ENCODE data around the gene DCLK2.

DNA sequence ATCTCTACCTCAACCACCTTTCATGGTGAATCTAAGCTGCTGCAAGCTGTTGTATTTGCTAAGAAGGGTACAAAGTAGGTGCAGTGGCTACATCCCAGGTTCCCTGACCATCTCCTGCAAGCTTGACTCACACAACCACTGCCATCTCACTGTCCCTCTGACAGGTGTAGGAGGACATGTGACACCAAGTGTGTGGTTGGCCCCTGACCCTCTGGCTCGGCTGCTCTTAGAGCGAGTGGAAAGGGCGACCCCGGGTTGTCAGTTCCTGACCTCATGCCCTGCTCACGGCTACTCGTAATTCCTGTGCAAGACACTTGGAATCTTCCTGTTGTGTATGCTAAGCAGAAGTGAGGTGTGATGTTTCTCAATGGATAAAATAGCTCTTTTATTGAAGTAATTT is 184.4 kb downstream of the DCLK2 start:
- TF ChIP-seq POLR2A (IDR thresholded peaks at IDR 0.05), result no peak
- TF ChIP-seq, protein P1, sequence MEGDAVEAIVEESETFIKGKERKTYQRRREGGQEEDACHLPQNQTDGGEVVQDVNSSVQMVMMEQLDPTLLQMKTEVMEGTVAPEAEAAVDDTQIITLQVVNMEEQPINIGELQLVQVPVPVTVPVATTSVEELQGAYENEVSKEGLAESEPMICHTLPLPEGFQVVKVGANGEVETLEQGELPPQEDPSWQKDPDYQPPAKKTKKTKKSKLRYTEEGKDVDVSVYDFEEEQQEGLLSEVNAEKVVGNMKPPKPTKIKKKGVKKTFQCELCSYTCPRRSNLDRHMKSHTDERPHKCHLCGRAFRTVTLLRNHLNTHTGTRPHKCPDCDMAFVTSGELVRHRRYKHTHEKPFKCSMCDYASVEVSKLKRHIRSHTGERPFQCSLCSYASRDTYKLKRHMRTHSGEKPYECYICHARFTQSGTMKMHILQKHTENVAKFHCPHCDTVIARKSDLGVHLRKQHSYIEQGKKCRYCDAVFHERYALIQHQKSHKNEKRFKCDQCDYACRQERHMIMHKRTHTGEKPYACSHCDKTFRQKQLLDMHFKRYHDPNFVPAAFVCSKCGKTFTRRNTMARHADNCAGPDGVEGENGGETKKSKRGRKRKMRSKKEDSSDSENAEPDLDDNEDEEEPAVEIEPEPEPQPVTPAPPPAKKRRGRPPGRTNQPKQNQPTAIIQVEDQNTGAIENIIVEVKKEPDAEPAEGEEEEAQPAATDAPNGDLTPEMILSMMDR (IDR thresholded peaks at IDR 0.05), result no peak

All from ovary (tissue), 3 donors.